ENCODE measurements around the gene RAB30.

Gene RAB30

GRCh38 chr11:83007909-83008580 is 63.7 kb downstream of the RAB30 start:
- no peak for DNase-seq

- no peak for DNase-seq
Observed at GRCh38 chr11:83007477-83007876, 64.2 kb downstream of the RAB30 start.

DNA sequence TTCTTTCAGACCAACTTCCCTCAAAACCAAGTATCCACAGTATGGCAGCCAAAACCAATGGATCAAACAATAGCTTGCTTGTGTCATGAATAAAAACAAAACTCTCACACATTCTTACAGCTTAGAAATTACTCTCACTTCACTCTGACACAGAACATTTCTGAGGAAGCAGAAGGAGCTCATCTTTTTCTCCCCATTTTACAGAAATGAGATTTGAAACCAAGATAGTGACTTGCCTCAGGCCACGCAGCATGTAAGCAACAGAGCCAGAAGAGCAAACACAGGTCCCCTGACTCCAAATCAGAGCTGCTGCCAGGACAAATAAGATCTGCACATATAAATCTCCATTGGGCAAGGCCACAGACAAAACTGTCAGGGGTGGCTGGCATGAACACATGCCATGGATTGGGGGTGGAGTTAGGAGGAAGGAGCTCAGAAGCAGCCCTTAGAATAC is 64.8 kb downstream of the RAB30 start:
- no peak for DNase-seq

- DNase-seq: no peak
Observed at GRCh38 chr11:83004746-83005556, 66.7 kb downstream of the RAB30 start.

- no peak for DNase-seq
Observed at GRCh38 chr11:83002522-83002921, 69.2 kb downstream of the RAB30 start.

DNA sequence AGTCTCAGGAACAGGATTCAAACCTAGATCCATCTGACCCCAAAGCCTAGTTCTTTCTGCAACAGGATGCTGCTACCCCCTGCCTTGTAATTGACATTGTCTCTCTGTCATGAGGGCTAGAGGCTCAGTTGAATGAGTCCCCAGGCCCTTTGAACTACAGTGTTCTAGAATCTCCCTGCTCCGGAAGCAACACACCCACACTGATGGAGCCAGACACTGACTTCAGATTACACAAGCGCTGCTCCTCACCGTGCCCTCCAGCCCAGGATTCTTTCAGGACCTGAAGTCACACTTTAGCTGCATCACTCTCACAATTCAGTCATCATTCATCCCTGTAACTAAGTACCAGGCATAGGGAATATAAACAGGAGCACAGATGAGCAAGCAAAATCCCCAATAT is 69.6 kb downstream of the RAB30 start:
- DNase-seq: no peak

DNA sequence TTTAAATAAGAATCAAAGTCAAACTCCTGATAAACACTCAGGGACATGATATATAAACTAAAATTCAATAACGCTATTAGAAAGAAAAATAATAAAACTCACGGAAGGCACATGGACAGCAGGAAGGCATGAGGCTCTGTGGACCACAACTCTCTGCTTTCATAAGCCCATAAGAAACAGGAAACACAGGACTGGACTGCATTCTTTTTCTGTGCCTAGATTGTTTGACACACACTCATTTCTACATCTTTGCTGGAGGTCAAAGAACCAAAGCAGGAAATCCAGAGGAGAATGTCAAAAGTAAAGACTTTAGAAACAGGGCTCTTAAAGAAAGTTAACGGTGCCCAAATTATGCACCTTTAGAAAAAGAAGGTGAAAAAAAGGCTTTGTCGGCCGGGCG is 71.3 kb downstream of the RAB30 start:
- no peak for DNase-seq

DNA sequence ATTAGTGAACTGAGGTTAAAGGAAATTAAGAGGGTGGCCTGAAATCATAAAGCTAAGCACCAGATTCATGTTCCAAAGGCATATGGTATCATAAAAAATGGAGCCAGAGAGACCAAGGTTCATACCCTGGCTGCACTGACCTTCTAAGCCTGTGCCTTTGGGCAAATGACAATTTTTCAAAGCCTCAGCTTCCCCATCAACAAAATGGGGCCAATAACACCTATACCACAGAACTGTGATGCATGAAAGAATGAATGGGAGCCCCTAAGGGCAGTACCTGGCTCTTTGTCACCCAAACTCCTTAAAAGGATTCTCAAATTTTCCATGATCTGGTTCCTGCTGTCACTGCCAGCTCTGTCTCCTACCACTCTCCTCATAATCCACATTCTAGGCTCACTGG is 72.5 kb downstream of the RAB30 start:
- DNase-seq: no peak

GRCh38 chr11:82998697-82999096 is 73.0 kb downstream of the RAB30 start:
- no peak for DNase-seq

GRCh38 chr11:82996966-82997606 is 74.6 kb downstream of the RAB30 start:
- DNase-seq: no peak

DNA sequence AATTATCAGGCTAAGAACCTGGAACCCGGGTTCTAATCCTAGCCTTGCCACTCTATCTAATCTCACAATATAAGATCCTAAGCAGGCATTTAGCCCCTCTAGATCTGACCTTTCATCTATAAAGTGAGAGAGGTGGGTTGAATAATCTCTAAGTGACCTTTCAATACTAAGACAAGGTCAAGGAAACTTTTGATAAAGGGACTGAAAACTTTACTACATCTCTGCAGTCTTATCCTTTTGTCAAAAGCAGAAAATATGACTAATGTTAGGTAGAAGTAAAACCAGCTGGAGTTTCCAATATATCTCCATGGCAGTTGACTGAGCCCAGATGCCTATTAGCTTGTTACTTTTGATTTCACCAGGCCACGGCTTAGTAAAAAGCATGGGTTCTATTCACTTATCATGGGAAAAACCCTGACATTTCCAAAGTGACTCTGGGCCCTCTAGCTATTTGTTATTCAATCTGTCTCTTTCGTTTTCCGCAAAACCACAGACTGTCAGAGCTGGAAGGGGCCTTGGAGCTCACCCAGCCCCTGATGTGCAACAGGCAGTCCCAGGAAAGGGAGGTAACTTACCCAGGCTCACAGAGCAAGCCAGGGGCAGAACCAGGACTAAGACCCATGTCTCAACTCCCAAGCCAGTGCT is 75.8 kb downstream of the RAB30 start:
- DNase-seq: no peak

DNA sequence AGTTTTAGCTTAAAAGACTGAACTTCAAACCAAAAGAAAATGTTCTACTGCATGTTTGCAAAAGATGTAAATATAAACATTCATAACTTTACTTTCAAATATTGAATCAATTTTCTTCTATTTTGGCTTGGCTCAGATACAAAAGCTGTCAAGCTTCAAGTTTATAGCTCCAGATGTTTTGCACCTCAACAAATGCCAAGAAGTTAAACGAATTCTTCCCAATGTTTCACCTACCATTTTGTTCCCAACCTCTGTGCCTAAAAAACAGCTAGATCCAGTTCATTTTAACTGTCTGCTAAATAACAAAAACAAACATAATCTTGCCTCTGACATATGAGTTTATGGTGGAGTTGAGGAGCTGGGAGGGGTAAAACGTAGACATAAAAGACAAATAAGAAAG is 76.5 kb downstream of the RAB30 start:
- no peak for DNase-seq

- DNase-seq: no peak
Observed at GRCh38 chr11:82994604-82995230, 77.0 kb downstream of the RAB30 start.

DNA sequence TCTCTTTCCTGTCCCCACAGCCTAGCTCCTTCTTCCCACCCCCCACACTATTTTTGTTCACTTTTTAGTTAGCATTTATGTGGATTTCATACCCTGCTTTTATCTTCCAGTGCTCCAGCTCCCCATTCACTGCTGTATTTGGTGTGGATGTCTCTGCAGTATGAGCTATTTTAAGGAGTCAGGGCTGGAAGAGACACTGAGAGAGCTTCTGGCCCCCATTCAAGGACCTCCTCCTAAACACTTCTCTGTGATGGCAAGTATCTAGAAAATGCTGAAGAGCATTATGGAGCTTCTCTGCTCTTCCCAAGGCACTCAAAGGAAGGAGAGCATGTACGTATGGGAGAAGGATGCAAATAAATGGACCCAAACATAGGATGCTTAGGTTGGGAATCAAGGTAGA is 79.5 kb downstream of the RAB30 start:
- DNase-seq: no peak

- DNase-seq: peak; percentile 60
Observed at GRCh38 chr11:82989628-82990404, 81.9 kb downstream of the RAB30 start.

- no peak for DNase-seq
Observed at GRCh38 chr11:82988936-82989627, 82.6 kb downstream of the RAB30 start.

- DNase-seq: no peak
Observed at GRCh38 chr11:82987997-82988396, 83.7 kb downstream of the RAB30 start.

DNA sequence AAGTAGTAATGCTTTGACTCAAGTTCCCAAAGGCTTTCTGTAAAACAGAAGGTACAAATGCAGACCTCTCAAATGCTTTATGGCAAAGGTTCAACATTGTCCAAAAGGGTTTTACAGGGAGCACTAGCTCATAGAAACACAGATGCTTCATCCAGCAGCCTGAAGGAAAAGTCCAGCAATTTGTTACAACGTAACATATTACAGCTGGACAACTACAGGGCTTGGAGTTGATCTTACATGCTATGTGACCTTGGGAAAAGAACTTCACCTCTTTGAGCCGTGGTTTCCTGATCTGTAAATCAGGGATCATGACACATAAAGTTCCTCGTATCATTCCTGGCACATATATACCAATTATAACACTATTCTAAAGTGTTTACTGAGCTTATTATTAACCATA is 85.3 kb downstream of the RAB30 start:
- DNase-seq: no peak

GRCh38 chr11:82981852-82982251 is 89.8 kb downstream of the RAB30 start:
- DNase-seq: no peak

DNA sequence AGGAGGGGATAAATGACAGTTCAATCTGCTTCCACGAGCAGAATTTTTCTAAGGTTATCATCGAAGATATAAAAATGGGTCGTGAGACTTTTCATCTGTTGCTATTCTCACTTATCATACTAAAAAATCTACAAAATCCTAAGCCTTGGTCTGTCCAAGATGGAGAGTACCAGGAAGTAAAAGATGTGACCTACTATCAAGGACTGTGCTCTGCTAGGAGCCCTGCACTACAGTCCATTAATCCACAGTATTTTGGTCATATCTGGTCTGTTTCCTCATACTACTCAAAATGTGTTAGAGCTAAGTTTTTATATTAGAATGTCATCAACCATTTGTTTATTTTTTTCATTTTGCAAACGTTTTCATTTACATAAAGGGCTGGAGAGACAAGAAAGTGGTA is 90.8 kb downstream of the RAB30 start:
- no peak for DNase-seq

DNA sequence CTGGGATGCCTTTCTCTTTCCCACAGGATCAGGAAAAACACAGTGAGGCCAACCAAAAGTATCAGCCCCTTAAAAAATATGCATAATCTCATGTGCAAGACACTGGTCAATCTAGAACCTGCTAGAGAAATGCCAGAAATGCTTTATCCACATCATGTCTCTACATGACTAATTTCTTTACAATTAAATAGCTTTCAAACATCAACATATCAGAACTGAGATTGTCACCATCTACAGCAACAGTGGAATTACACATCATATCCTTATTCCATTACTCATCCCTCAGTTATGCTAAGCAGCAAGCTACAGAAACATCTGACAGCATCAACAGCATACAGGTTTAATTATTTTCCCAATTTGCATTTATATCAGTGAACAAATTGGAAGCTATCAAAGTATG is 91.4 kb downstream of the RAB30 start:
- DNase-seq: no peak

DNA sequence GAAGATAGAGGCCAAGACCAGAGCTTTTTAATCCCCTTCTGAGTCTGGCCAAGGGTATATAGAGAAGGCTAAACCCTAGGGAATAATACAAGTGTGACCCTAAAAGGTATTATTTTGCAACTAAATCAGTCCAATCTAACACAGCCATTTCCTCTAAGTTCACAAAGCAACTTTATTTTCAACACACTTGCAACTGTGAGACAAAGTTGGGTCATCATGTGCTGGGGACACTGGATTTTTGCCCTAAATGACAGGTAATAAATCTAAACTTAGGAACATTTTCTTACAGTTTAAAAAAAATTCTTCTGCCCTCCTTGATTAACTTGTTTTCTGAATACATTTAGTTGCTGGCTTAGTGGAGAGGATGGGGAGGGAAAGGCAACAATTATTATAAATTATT is 91.9 kb downstream of the RAB30 start:
- no peak for DNase-seq

Measured in NCI-H524 treated with DMSO at 0.1 percent for 48 hours (cell line).